GM21381 (cell line): Measurements from ENCODE around the gene UBE2E2.

ENCODE experiments used
- ATAC-seq: cut with Tn5 transposase; IDR thresholded peaks from one replicate; pipeline ENCODE4 v1.9.1; 2021; ENCODE audit warnings: mild to moderate bottlenecking, moderate library complexity; ENCODE audit not compliant: unreplicated experiment

The UBE2E2 gene

DNA sequence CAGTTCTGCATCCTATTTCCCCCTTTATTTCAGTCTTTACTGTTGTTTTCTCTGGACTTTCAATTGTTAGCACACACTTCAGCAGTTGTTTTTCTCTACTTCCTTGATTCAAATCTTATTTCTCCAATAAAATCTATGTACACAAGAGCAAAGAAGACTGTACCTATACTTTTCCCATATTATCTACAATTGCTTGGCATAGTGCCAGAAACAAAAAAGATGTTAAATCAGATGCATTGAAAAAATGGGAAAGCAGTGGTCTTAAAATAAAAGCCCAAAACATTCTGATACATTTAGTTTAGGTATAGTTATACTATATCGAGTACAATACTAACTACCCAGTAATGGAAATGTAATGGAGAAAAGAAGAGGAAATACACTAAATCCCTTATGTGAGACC, 265.1 kb downstream of the UBE2E2 start:
- ATAC-seq: no peak

DNA sequence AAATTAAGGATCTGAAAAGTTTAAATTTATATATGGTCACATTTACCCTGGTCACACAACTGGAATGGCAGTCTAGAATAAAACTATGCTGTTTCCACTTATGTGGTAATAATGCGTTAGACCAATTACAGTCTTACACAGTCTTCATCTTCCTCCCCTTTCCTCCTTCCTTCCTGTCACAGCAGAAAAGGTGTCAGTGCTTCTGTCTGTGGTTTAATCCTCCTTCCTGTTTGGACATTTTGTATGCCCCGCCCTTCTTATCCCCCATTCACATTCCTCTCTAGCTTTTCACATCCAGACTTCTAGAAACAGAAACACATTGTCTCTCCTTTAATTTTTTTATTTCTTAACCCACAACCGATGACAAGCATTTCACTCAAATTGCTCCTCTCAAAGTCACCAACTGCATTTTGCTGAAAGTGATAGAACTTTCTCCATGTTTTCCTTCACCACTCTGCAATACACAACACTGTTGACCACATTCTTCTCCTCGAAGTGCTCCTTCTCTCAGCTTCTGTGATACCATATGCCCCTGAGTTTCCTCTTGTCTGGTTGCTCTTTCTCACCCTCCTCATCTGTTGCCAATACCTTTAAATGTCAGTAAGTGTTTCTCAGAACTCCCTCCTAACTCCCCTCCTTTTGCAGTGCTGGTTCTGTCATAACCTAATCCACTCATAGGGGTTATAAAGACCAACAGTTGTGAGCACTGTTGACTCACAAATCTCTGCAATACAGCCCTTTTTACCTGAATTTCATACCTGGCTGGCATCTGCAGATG, 271.6 kb downstream of the UBE2E2 start:
- no peak for ATAC-seq

GRCh38 chr3:23475446-23475845, 272.3 kb downstream of the UBE2E2 start:
- no peak for ATAC-seq

GRCh38 chr3:23479026-23479425, 275.9 kb downstream of the UBE2E2 start:
- ATAC-seq: no peak

- ATAC-seq: no peak
Observed at GRCh38 chr3:23479615-23480328, 276.6 kb downstream of the UBE2E2 start.

DNA sequence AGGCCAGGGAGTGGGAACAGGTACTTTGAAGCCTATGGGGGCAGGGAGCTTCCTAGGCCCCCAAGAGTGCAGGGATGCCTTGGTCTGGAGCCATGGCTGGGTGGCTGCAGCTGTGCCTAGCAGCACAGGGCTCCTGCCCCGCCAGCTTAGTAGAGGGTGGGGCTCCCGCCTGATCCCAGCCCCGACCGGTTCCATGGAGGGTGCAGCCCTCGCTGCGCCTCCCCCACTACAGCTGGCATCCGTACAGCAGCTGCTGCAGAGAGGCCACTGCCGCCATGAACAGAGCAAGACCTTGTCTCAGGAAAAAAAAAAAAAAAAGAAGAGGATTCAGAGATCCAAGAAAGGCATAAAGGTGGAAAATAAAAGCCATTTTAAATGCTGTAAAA, 277.2 kb downstream of the UBE2E2 start:
- no peak for ATAC-seq

- no peak for ATAC-seq
Observed at GRCh38 chr3:23481011-23481615, 278.0 kb downstream of the UBE2E2 start.

GRCh38 chr3:23481616-23482278, 278.6 kb downstream of the UBE2E2 start:
- ATAC-seq: no peak

DNA sequence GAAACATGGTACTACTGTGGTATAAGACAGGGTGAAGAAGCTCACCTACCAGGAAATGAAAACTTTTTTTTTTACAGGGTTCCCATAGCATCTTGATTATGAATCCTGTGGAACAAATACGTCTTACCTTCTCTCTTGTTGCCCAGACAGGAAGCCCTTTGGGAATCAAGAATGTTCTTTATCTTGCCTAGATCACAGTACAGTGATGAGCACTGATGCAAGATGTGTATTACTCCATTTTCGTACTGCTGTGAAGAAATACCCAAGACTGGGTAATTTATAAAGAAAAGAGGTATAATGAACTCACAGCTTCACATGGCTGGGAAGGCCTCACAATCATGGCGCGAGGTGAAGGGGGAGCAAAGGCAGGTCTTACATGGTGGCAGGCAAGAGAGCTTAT, 281.3 kb downstream of the UBE2E2 start:
- no peak for ATAC-seq

DNA sequence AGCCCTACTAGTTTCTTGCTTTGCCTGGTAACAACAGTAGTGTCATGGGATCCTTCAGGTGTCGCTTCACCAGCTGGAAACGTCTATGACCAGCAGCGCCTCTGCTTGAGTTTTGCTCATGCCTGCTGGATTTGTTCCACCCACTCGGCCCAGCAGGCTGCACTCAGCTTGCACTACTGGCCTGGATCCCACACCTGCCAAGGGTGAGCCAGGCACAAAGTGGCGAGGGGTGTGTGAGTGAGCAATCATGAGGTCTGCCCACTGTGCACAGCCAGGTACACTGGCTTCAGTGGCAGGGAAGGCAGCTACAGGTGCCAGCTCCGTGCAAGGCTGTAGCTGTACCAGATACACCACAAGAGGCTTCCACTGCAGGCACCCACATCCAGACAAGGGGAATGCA, 282.8 kb downstream of the UBE2E2 start:
- ATAC-seq: no peak

DNA sequence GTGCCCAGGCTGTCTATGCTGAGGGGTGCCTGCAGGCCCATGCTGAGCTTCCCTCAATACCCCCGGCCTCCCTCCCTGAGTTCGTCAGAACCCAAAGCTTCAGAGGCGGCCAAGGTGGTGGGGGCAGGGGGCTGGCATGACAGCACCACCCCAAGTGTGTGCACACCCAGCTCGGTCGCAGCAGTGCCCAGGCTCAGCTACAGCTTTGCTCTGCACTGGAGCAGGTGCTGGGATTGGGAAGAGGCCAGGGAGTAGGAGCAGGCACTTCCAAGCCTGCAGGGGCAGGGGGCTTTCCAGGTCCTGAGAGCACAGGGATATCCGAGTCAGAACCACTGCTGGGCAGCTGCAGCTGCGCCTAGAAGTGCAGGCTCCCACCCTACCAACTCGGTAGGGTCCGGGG, 283.9 kb downstream of the UBE2E2 start:
- ATAC-seq: no peak

GRCh38 chr3:23488618-23489017, 285.5 kb downstream of the UBE2E2 start:
- no peak for ATAC-seq

GRCh38 chr3:23489300-23490158, 286.4 kb downstream of the UBE2E2 start:
- ATAC-seq: no peak

DNA sequence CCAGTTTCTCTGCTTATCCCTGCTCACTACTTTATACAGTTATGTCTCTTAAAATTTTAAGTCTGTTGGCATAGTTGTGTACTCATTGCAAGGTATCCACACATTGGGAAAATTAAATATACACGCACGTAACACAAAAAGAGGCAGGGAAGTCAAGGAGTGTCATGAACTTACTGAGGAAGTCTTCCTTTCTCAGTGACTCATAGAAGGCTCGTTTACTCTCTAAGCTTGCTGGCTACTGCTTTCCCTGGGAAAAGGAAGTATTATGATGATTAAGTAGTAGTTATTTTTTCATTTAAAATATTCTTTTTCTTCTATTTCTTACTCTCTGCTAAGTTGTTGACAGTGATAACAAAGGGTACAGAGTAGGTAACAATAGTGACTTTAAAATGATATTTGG, 287.3 kb downstream of the UBE2E2 start:
- ATAC-seq: no peak

DNA sequence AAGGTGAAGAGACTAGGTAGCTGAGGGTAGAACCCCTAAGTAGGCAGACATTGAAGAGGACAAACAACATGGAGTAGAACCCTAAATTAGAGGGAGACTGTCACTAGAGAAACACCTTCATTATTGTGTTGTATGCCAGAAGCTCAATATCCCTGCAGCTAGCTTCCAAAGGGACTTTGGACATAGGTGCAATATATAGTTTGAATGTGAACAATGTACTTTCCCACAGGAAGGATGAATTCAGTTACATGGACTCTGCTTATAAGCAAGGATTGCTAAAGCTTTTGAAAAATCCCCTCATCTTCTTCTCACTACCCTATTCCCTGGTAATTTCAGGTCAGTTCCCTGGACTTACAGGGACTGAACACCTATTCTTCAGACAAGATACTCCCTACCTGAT, 288.9 kb downstream of the UBE2E2 start:
- no peak for ATAC-seq

- no peak for ATAC-seq
Observed at GRCh38 chr3:23493889-23494288, 290.8 kb downstream of the UBE2E2 start.

DNA sequence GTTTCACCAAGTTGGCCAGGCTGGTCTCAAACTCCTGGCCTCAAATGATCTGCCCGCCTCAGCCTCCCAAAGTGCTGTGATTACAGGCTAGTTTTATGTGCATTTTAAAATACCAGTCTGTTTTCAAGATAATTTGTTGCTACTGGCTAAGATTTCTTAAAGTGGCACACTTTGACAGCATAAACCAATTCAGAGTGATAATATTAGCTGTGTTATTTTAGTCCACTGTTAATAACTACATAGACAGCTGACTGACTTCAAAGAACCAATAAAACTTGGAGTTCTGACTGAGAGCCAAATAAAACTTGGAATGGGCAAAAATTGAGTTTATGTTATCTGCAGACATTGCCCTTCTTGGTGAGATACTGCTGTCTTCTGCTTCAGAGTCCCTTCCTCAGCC, 291.8 kb downstream of the UBE2E2 start:
- no peak for ATAC-seq

DNA sequence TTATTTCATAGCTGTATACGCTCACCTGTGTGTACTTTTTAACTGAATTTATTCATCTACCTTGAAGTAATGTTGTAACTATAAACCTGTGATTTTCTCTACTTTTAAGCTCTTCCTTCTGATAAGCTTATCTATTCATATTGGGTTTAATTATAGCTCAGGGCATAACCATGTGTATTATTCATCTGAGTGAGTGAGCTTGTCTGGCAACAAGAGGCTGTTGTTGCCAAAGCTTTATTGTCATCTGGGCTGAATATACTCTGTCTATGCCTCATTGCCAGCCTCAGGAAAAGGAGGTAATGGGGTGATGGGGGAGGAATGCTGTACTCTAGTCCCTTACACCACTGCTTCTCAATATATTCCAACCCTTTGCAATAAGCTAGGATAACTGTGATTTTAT, 292.4 kb downstream of the UBE2E2 start:
- no peak for ATAC-seq

GRCh38 chr3:23496165-23496564, 293.0 kb downstream of the UBE2E2 start:
- peak; percentile 88 for ATAC-seq

DNA sequence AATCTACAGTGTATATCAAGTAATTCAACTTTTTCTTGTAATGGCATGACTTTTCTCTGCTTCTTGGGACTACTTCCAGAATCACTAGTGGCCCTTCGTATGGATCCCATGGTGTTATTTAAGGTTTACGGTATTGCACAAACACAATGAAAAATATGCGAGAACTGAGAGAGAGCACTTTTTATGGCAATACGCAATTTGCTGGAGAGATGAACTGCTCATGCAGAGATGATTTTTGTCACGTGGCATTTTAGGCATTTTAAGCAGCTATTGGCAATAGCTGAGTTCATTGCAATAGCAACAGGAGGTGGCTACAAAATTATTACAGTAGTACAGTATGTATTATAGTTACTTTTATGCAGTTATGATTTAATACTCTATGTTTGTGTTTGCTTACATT, 294.0 kb downstream of the UBE2E2 start:
- ATAC-seq: no peak
